A673 (cell line): ENCODE data around the gene CACNA2D2. TPM values are rescaled to one million over a fixed set of nuclear protein-coding genes. Genes with fewer than 3 reads are reported as not detected.

Experiments
- BruUV-seq: library from RNA; stranded (reverse); fragments of 400-500 nt; replicated peaks from 2 replicates; lab custom pipeline; 2021; lab: Mats Ljungman, UMichigan
- CTCF ChIA-PET: fragments of 300-600 bp; sonication (Branson Sonifier 250); formaldehyde crosslinking; loops from one replicate; lab custom pipeline; 2022; ENCODE audit warnings: antibody characterized with exemption; lab: Charles Lee
- POLR2A ChIA-PET: fragments of 300-600 bp; sonication (Branson Sonifier 250); formaldehyde crosslinking; loops from one replicate; lab custom pipeline; 2022; ENCODE audit warnings: antibody characterized with exemption; ENCODE audit not compliant: low non-redundant PET; lab: Charles Lee
- DNase-seq: peaks from one replicate; pipeline ENCODE4 v3.0.0-alpha.2; 2015; ENCODE audit warnings: low spot score
- H3K27ac ChIP-seq: fragments of 200-600 bp; sonication (generic); 2 replicates; pipeline ENCODE4 v1.5.1; 2016; ENCODE audit warnings: mixed run types, low read depth, mild to moderate bottlenecking, mixed read lengths, antibody characterized with exemption, low read length; ENCODE audit not compliant: poor library complexity, severe bottlenecking
- H3K27me3 ChIP-seq: fragments of 200-600 bp; sonication (generic); replicated peaks from 2 replicates; pipeline ENCODE4 v1.6.1; 2017; ENCODE audit warnings: mixed run types, low read depth, mild to moderate bottlenecking, mixed read lengths, antibody characterized with exemption, low read length; ENCODE audit not compliant: insufficient read depth, poor library complexity
- H3K36me3 ChIP-seq: fragments of 200-600 bp; sonication (generic); 2 replicates; pipeline ENCODE4 v1.6.1; 2016; ENCODE audit warnings: mixed run types, mild to moderate bottlenecking, mixed read lengths, antibody characterized with exemption, low read length; ENCODE audit not compliant: insufficient read depth, poor library complexity, severe bottlenecking
- H3K4me1 ChIP-seq: fragments of 200-600 bp; sonication (generic); 2 replicates; pipeline ENCODE4 v1.6.1; 2017; ENCODE audit warnings: mixed run types, mild to moderate bottlenecking, mixed read lengths, antibody characterized with exemption, low read length; ENCODE audit not compliant: insufficient read depth, poor library complexity, severe bottlenecking
- H3K4me3 ChIP-seq: fragments of 200-600 bp; sonication (generic); 2 replicates; pipeline ENCODE4 v1.5.1; 2016; ENCODE audit warnings: low read depth, mixed run types, mild to moderate bottlenecking, mixed read lengths, low read length; ENCODE audit not compliant: poor library complexity, severe bottlenecking
- H3K9me3 ChIP-seq: fragments of 200-600 bp; sonication (generic); 2 replicates; pipeline ENCODE4 v1.6.1; 2016; ENCODE audit warnings: mixed run types, low read depth, mild to moderate bottlenecking, mixed read lengths, antibody characterized with exemption, low read length; ENCODE audit not compliant: poor library complexity, severe bottlenecking
- EZH2 ChIP-seq: fragments of 200-600 bp; sonication (generic); IDR thresholded peaks from 2 replicates; pipeline ENCODE4 v1.6.1; 2017; ENCODE audit warnings: borderline replicate concordance, low read depth, mild to moderate bottlenecking, mixed read lengths, antibody characterized with exemption, low read length; ENCODE audit not compliant: poor library complexity, severe bottlenecking
- intact Hi-C: fragments of 100-400 bp; cut with micrococcal nuclease; formaldehyde crosslinking; loops from one replicate; pipeline ENCODE4 v1.10.0; 2022; ENCODE audit not compliant: unreplicated experiment
- total RNA-seq: library from RNA; stranded (reverse); gene quantifications from 2 replicates; pipeline ENCODE4 v1.2.3, GENCODE V29; 2021
- TF ChIP-seq, protein P1 (sequence below): fragments of 300-800, 200-600 bp; sonication (generic); conservative IDR thresholded peaks from 2 replicates; pipeline ENCODE4 v1.5.1; 2017; ENCODE audit warnings: low read depth, mild to moderate bottlenecking, antibody characterized with exemption, low read length, moderate library complexity, mixed read lengths

CACNA2D2 gene
- total RNA-seq, 1 experiment from 2014 or later: 0.17 TPM

- ChIA-PET CTCF (no interaction called here), POLR2A (no interaction called here)
- TF ChIP-seq EZH2: no peak
- TF ChIP-seq, protein P1, sequence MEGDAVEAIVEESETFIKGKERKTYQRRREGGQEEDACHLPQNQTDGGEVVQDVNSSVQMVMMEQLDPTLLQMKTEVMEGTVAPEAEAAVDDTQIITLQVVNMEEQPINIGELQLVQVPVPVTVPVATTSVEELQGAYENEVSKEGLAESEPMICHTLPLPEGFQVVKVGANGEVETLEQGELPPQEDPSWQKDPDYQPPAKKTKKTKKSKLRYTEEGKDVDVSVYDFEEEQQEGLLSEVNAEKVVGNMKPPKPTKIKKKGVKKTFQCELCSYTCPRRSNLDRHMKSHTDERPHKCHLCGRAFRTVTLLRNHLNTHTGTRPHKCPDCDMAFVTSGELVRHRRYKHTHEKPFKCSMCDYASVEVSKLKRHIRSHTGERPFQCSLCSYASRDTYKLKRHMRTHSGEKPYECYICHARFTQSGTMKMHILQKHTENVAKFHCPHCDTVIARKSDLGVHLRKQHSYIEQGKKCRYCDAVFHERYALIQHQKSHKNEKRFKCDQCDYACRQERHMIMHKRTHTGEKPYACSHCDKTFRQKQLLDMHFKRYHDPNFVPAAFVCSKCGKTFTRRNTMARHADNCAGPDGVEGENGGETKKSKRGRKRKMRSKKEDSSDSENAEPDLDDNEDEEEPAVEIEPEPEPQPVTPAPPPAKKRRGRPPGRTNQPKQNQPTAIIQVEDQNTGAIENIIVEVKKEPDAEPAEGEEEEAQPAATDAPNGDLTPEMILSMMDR: no peak
- H3K9me3 ChIP-seq: no peaks in the 10 kb centered on the region
- H3K4me3 ChIP-seq: no peak overlapping the region
- intact Hi-C loops: no loop called here
- no peaks in the 10 kb centered on the region for H3K27me3 ChIP-seq
- H3K27ac ChIP-seq: no peak overlapping the region
- H3K4me1 ChIP-seq: no peaks in the 10 kb centered on the region
- no TSS peak for BruUV-seq
- no peaks in the 10 kb centered on the region for H3K36me3 ChIP-seq
- no peak for DNase-seq
Measured at GRCh38 chr3:50483374-50483773, 20.1 kb downstream of the CACNA2D2 start.

DNA sequence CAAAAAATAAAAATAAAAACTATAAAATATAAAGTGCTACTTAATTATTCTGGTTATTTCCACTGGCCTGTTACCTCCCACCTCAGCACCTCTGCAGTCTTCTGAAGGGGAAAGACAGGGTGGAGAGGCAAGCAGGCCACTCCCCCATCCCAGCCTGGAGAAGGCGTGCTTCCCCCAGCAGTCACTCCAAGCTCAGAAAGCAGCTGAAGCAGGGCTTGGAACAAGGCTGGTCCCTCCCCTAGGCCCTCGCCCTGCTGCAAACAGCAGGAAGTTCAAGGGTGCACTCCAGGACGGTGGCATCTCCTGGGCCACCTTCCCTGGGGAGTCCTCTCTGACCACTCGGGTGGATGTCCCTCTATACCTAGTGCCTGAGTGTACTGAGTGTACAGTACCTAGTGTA lies 21.4 kb downstream of the CACNA2D2 start:
- ChIA-PET CTCF (no interaction called here), POLR2A (no interaction called here)
- H3K27me3 ChIP-seq: no peaks in the 10 kb centered on the region
- H3K36me3 ChIP-seq: no peaks in the 10 kb centered on the region
- no peak for TF ChIP-seq EZH2
- TF ChIP-seq, protein P1: no peak
- H3K4me3 ChIP-seq: no peak overlapping the region
- intact Hi-C loops: no loop called here
- no TSS peak for BruUV-seq
- no peaks in the 10 kb centered on the region for H3K4me1 ChIP-seq
- no peak overlapping the region for H3K27ac ChIP-seq
- no peak for DNase-seq
- no peaks in the 10 kb centered on the region for H3K9me3 ChIP-seq

DNA sequence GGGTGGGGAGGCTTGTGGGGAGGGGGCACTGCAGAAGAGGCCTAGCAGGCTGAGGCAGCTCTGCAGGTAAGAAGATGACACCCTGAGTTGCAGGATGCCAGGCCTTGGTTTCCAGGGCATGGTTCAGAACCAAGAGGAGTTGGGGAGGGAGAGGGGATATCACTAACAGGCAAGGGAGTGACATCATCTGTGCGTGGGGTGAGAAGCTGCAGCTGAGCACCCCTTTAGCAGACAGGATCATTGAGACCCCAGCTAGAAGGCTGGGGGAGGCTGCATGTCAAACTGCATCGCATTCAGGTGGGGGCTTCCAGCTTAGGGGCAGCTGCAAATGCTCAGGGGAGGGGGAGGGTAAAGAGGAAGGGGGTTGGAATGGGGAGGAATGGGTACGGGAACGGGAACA lies 23.0 kb downstream of the CACNA2D2 start:
- Histone ChIP-seq H3K27ac (no peak overlapping the region), H3K9me3 (no peaks in the 10 kb centered on the region), H3K27me3 (no peaks in the 10 kb centered on the region), H3K36me3 (no peaks in the 10 kb centered on the region), H3K4me3 (no peak overlapping the region), H3K4me1 (no peaks in the 10 kb centered on the region)
- POLR2A ChIA-PET: no interaction called here
- CTCF ChIA-PET: no interaction called here
- intact Hi-C loops: no loop called here
- DNase-seq: no peak
- TF ChIP-seq, protein P1: no peak
- no peak for TF ChIP-seq EZH2
- BruUV-seq: no TSS peak
